ENCODE results near the gene PPP1R13L.

DNA sequence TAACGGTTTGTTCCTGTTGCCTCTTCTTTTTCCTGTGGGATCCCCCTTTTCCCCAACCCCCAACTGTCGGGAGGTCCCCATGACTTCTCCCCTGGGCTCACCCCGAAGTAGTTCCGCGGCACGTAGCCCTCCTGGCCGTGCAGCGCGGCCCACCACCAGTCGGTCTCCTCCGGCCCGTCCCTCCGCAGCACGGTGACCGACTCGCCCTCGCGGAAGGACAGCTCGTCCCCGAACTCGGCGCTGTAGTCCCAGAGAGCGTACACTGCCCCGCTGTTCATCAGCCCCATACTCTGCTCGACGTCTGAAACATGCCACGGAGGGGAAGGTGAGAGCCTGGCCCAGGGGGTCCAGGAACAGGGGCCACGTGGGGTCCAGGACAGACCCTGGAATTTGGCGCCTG, 22.4 kb downstream of the PPP1R13L start:
- TF ChIP-seq POLR2A (IDR thresholded peaks at IDR 0.05) (no peak), EP300 (IDR thresholded peaks at IDR 0.05; ENCODE audit: low read depth) (no peak), POLR2AphosphoS5 (IDR thresholded peaks at IDR 0.05) (no peak)
- TF ChIP-seq, protein P1, sequence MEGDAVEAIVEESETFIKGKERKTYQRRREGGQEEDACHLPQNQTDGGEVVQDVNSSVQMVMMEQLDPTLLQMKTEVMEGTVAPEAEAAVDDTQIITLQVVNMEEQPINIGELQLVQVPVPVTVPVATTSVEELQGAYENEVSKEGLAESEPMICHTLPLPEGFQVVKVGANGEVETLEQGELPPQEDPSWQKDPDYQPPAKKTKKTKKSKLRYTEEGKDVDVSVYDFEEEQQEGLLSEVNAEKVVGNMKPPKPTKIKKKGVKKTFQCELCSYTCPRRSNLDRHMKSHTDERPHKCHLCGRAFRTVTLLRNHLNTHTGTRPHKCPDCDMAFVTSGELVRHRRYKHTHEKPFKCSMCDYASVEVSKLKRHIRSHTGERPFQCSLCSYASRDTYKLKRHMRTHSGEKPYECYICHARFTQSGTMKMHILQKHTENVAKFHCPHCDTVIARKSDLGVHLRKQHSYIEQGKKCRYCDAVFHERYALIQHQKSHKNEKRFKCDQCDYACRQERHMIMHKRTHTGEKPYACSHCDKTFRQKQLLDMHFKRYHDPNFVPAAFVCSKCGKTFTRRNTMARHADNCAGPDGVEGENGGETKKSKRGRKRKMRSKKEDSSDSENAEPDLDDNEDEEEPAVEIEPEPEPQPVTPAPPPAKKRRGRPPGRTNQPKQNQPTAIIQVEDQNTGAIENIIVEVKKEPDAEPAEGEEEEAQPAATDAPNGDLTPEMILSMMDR (IDR thresholded peaks at IDR 0.05): no peak
